Measurements from ENCODE around the gene GOLGA1.
"Not testable (repeated sequence)": the region's sequence is repeated elsewhere in the genome, so short reads cannot be mapped to it uniquely, and the experiment has no call there.

Gene GOLGA1

DNA sequence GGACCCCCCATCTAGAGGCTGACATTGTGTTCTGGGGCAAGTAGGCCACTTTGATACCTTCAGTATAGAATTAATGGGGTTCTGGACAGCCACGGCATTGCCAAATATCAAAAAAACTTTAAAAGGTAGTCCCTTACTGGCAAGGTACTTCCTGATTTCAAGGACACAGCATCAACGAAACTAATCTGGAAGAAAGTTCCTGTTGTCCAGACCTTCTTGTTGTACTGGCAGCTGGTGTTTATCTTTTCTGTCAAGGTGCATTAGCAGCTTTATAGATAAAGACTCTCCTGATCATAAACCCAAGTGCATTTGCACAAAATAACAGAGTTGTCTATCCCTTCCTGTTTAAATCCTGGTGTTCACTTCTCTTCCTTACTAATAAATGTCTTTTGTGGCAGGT is 23.7 kb upstream of the GOLGA1 start:
- no peak overlapping the region for H2AFZ ChIP-seq (ENCODE audit: low read depth)
- TF ChIP-seq CTCF (conservative IDR thresholded peaks at IDR 0.05; ENCODE audit: low read depth, low read length) = no peak
- no peak overlapping the region for H3K4me2 ChIP-seq
- no peaks in the 10 kb centered on the region for H3K27me3 ChIP-seq (ENCODE audit: insufficient read depth, low read depth)
- no peak overlapping the region for H3K27ac ChIP-seq
- H3K79me2 ChIP-seq (ENCODE audit: insufficient read depth, low read depth) = no peaks in the 10 kb centered on the region
- H3K4me3 ChIP-seq (IDR thresholded peaks at IDR 0.05; ENCODE audit: insufficient read depth, low read depth, low read length) = no peak overlapping the region
- no peaks in the 10 kb centered on the region for H3K36me3 ChIP-seq (ENCODE audit: insufficient read depth)
- peaks cover 7% of the 10 kb centered on the region for H3K4me1 ChIP-seq (ENCODE audit: low read depth, poor library complexity, severe bottlenecking)
- H3K9ac ChIP-seq = no peak overlapping the region
- H4K20me1 ChIP-seq (ENCODE audit: insufficient read depth) = no peaks in the 10 kb centered on the region

GRCh38 chr9:124964056-124964455 is 23.2 kb upstream of the GOLGA1 start:
- H3K27me3 ChIP-seq (ENCODE audit: insufficient read depth, low read depth) = no peaks in the 10 kb centered on the region
- H3K36me3 ChIP-seq (ENCODE audit: insufficient read depth) = no peaks in the 10 kb centered on the region
- H3K79me2 ChIP-seq (ENCODE audit: insufficient read depth, low read depth) = no peaks in the 10 kb centered on the region
- H2AFZ ChIP-seq (ENCODE audit: low read depth) = no peak overlapping the region
- H3K4me2 ChIP-seq = no peak overlapping the region
- H3K27ac ChIP-seq = no peak overlapping the region
- peaks cover 7% of the 10 kb centered on the region for H3K4me1 ChIP-seq (ENCODE audit: low read depth, poor library complexity, severe bottlenecking)
- H3K4me3 ChIP-seq (IDR thresholded peaks at IDR 0.05; ENCODE audit: insufficient read depth, low read depth, low read length) = no peak overlapping the region
- TF ChIP-seq CTCF (conservative IDR thresholded peaks at IDR 0.05; ENCODE audit: low read depth, low read length) = no peak
- no peaks in the 10 kb centered on the region for H4K20me1 ChIP-seq (ENCODE audit: insufficient read depth)
- H3K9ac ChIP-seq = no peak overlapping the region

DNA sequence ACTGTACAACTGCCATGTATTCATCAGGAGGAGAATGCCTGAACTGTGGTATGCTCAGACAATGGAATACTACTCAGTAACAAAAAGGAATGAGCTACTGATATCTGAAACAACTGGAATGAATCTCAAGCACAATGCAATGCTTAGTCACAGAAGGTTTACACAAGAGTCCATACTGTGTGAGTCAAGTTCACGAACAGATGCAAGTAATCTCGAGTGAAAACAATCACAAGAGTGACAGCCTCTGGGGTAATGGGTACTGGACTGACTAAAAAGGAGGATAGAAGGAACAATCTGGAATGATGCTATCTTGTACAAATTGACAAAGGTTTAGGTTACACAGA is 19.5 kb upstream of the GOLGA1 start:
- no peaks in the 10 kb centered on the region for H3K36me3 ChIP-seq (ENCODE audit: insufficient read depth)
- no peak overlapping the region for H3K4me2 ChIP-seq
- no peak for TF ChIP-seq CTCF (conservative IDR thresholded peaks at IDR 0.05; ENCODE audit: low read depth, low read length)
- no peak overlapping the region for H3K4me3 ChIP-seq (IDR thresholded peaks at IDR 0.05; ENCODE audit: insufficient read depth, low read depth, low read length)
- no peaks in the 10 kb centered on the region for H3K27me3 ChIP-seq (ENCODE audit: insufficient read depth, low read depth)
- no peak overlapping the region for H2AFZ ChIP-seq (ENCODE audit: low read depth)
- no peak overlapping the region for H3K27ac ChIP-seq
- H3K9ac ChIP-seq = no peak overlapping the region
- no peaks in the 10 kb centered on the region for H4K20me1 ChIP-seq (ENCODE audit: insufficient read depth)
- H3K4me1 ChIP-seq (ENCODE audit: low read depth, poor library complexity, severe bottlenecking) = no peaks in the 10 kb centered on the region
- no peaks in the 10 kb centered on the region for H3K79me2 ChIP-seq (ENCODE audit: insufficient read depth, low read depth)

DNA sequence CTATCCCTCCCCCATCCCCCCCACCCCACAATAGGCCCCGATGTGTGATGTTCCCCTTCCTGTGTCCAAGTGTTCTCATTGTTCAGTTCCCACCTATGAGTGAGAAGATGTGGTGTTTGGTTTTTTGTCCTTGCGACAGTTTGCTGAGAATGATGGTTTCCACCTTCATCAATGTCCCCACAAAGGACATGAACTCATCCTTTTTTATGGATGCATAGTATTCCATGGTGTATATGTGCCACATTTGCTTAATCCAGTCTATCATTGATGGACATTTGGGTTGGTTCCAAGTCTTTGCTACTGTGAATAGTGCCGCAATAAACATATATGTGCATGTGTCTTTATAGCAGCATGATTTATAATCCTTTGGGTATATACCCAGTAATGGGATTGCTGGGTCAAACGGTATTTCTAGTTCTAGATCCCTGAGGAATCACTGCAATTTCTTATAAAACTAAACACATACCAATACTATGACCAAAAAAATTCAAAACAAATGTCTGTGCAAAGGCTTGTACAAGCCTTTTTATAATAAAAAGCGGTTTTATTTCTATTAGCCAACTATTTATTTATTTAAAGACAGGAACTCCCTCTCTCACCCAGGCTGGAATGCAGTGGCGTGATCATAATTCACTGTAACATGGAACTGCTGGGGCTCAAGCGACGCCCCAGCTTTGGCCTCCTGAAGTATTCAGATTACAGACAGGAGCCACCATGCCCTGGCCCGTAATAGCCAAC is 19.0 kb upstream of the GOLGA1 start:
- not testable (repeated sequence) for H3K9ac ChIP-seq; H3K36me3 ChIP-seq (ENCODE audit: insufficient read depth); H3K79me2 ChIP-seq (ENCODE audit: insufficient read depth, low read depth); H3K27ac ChIP-seq; H3K27me3 ChIP-seq (ENCODE audit: insufficient read depth, low read depth); H3K4me1 ChIP-seq (ENCODE audit: low read depth, poor library complexity, severe bottlenecking); H3K4me3 ChIP-seq (IDR thresholded peaks at IDR 0.05; ENCODE audit: insufficient read depth, low read depth, low read length); H4K20me1 ChIP-seq (ENCODE audit: insufficient read depth); H3K4me2 ChIP-seq; H2AFZ ChIP-seq (ENCODE audit: low read depth)

DNA sequence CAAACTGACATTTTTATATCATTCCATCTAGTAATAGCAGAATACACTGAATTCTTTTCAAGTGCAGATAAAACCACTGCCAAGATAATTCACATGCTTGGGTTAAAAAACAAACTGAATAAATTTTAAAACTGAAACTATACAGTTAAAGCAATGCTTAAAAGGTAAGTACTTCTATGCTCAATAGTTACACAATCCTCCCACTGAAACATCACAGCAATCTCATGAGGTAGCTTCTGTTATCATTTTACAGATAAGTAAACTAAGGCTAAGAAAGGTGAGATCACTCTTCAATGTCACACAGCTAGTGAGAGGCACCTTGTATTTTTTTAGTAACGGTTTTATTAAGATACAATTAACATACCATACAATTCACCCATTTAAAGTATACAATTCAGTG is 13.4 kb upstream of the GOLGA1 start:
- no peaks in the 10 kb centered on the region for H3K4me1 ChIP-seq (ENCODE audit: low read depth, poor library complexity, severe bottlenecking)
- no peak overlapping the region for H3K4me2 ChIP-seq
- no peaks in the 10 kb centered on the region for H3K79me2 ChIP-seq (ENCODE audit: insufficient read depth, low read depth)
- no peaks in the 10 kb centered on the region for H3K27me3 ChIP-seq (ENCODE audit: insufficient read depth, low read depth)
- H3K9ac ChIP-seq = no peak overlapping the region
- no peak for TF ChIP-seq CTCF (conservative IDR thresholded peaks at IDR 0.05; ENCODE audit: low read depth, low read length)
- no peaks in the 10 kb centered on the region for H4K20me1 ChIP-seq (ENCODE audit: insufficient read depth)
- no peaks in the 10 kb centered on the region for H3K36me3 ChIP-seq (ENCODE audit: insufficient read depth)
- no peak overlapping the region for H3K4me3 ChIP-seq (IDR thresholded peaks at IDR 0.05; ENCODE audit: insufficient read depth, low read depth, low read length)
- no peak overlapping the region for H2AFZ ChIP-seq (ENCODE audit: low read depth)
- no peak overlapping the region for H3K27ac ChIP-seq
